GM10266 (cell line): Measurements from ENCODE around the gene C1GALT1C1L.
A peak's percentile ranks its signal among the peaks of the same experiment; 100 is the strongest.

Source experiments
- DNase-seq: peaks from one replicate; pipeline ENCODE4 v3.0.0; 2012; ENCODE audit errors: extremely low spot score
- CTCF ChIP-seq: IDR thresholded peaks from 2 replicates; pipeline ENCODE4 v1.5.1; 2012; ENCODE audit warnings: mild to moderate bottlenecking, low read depth; ENCODE audit not compliant: control insufficient read depth, insufficient read depth; ENCODE audit errors: missing control alignments

C1GALT1C1L gene

GRCh38 chr2:43676322-43677050, at the start of gene C1GALT1C1L:
C1GALT1C1L (minus strand) TSS chr2:43676429; CDS start chr2:43676322, 107 bp downstream.
- no peak for TF ChIP-seq CTCF
- peak; percentile 44 for DNase-seq

GRCh38 chr2:43725711-43726246, 49.5 kb upstream of the C1GALT1C1L start:
- no peak for TF ChIP-seq CTCF
- DNase-seq: no peak

GRCh38 chr2:43724728-43725526, 48.7 kb upstream of the C1GALT1C1L start:
- no peak for DNase-seq
- TF ChIP-seq CTCF: no peak

GRCh38 chr2:43718530-43719124, 42.4 kb upstream of the C1GALT1C1L start:
- no peak for TF ChIP-seq CTCF
- DNase-seq: peak; percentile 23

GRCh38 chr2:43717322-43717721, 41.1 kb upstream of the C1GALT1C1L start:
- TF ChIP-seq CTCF: no peak
- no peak for DNase-seq

- TF ChIP-seq CTCF: no peak
- no peak for DNase-seq
These were observed 39.3 kb upstream of the C1GALT1C1L start for GRCh38 chr2:43715300-43716098.
